GM21825 (cell line): ENCODE data around the gene RSBN1L.

ENCODE experiments used
- ATAC-seq: cut with Tn5 transposase; IDR thresholded peaks from one replicate; pipeline ENCODE4 v1.9.1; 2021; ENCODE audit warnings: mild to moderate bottlenecking, moderate library complexity; ENCODE audit not compliant: unreplicated experiment

Gene RSBN1L

GRCh38 chr7:77727936-77728701, 31.9 kb downstream of the RSBN1L start:
- no peak for ATAC-seq

- ATAC-seq = no peak
These were observed 33.5 kb downstream of the RSBN1L start for GRCh38 chr7:77729574-77730348.

DNA sequence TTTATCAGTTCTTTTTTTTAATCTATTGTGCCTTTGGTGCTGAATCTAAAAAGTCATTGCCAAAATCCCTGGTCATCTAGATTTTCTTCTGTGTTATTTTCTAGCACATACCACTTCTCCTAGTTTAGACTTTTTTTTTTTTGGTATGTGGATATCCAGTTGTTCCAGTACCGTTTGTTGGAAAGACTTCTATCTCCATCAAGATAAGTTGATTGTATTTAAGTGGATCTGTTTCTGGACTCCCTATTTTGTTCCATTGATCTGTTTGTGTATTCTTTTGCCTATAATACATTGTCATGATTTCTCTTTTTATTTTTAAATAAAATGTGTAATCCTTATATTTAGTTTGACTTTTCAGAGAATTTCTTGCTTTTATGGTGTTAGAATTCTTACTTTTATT, 35.5 kb downstream of the RSBN1L start:
- ATAC-seq = no peak

DNA sequence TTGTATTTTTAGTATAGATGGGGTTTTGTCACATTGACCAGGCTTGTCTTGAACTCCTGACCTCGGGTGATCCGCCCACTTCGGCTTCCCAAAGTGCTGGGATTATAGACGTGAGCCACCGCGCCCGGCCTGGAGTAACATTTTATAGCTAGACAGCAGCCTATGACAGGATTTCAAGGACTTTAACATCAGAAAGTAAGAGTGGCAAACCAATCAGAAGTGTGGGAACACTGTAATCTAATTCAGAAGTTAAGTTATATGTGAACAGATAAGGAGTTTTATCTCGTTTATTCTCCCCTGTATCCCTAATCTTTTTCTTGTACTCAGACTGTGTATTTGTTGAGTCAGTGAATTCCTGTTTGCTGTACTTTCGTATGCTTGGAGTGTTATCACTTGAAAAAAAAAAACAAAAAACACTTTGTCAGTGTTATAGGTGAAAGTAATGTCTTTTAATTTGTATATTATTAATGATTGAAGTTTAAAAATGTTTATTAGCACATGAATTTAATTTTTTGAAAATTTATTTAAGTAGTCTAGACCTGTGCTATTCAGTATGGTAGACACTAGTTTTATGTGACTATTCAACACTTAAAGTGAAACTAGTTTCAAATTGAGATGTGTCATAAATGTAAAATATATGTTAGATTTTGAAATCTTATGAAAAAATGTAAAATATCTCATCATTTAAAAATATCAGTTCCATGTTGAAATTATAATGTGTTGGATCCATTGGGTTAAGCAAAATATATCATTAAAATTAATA, 38.6 kb downstream of the RSBN1L start:
- no peak for ATAC-seq

GRCh38 chr7:77735457-77735856, 39.2 kb downstream of the RSBN1L start:
- no peak for ATAC-seq

GRCh38 chr7:77736991-77737390, 40.7 kb downstream of the RSBN1L start:
- no peak for ATAC-seq

GRCh38 chr7:77738382-77738781, 42.1 kb downstream of the RSBN1L start:
- ATAC-seq = no peak

DNA sequence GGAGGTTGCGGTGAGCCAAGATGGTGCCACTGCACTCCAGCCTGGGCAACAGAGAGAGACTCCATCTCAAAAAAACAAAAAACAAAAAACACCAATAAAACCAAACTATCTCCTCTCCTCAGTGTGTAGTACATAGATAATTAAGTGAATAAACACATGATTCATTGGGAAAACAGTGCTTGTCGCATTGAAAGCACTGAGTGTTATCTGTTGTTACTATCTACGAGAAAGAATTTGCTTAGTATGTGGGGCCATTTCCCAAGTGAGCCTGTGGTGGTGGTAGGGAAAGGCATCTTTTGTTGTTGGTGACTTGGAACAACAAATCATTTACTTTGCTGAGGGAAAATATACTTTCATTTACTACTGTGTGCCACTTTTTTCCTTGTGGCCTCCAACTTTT, 42.6 kb downstream of the RSBN1L start:
- no peak for ATAC-seq

- ATAC-seq = no peak
These were observed 44.0 kb downstream of the RSBN1L start for GRCh38 chr7:77740257-77740656.

DNA sequence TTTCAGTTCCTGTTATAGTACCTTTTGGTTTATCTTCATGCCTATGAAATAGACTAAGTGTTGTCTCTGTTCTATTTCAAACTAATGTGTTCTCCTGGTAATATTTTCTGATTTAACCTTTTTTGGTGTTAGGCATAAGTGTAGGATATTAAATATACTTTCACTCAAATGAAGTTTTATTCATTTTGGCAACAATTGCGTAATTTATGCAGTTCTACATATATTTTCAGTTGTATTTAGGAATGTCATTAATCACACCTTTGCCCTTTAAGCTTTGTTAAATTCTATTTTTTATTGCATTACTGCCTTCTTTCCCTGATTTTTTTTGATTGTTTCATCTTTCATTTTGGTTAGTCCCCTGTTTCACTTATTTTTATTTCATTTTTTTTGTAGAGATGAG, 47.3 kb downstream of the RSBN1L start:
- ATAC-seq = no peak

DNA sequence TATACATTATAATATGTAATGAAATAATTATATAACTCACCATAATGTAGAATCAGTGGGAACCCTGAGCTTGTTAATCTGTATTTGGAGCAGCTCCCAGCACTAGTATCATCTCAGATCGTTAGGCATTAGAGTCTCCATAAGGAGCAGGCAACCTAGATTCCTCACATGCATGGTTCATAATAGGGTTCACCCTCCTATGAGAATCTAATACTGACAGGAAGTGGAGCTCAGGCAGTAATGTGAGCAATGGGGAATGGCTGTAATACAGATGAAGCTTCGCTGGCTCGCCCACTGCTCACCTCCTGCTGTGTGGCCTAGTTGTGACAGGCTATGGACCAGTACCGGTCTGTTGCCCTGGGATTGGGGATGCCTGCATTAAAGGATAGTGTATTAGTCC, 49.5 kb downstream of the RSBN1L start:
- ATAC-seq = no peak

GRCh38 chr7:77746164-77746823, 50.0 kb downstream of the RSBN1L start:
- no peak for ATAC-seq

DNA sequence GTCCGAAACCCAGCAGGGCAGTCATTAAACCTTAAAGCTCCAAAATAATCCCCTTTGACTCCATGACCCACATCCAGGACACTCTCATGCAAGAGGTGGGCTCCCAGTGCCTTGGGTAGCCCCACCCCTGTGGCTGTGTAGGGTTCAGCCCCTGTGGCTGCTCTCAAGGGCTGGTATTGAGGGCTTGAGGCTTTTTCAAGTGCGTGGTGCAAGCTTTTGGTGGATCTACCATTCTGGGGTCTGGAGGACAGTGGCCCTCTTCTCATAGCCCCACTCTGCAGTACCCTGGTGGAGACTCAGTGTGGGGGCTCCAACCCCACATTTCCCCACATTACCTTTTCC, 50.5 kb downstream of the RSBN1L start:
- no peak for ATAC-seq

- ATAC-seq = no peak
These were observed 50.9 kb downstream of the RSBN1L start for GRCh38 chr7:77747178-77747577.

GRCh38 chr7:77747718-77748117, 51.5 kb downstream of the RSBN1L start:
- no peak for ATAC-seq

DNA sequence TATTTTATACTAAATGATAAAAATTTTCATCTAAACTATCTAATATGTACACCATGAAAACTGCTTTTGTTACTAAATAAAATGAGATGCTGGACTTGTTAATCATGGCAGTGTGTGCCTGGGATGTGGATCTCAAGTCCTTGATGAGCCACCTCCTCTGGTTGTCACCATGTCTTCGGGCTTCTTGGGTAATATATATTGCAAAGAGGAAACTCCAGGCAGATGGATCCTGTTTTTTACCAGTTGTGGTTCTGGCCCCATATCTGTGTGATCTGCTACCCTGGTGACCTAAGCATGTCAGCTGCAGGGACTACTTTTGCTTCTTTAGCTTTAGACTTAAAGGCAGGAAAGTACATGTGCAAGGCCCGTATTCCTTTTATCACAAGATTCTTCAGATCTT, 55.8 kb downstream of the RSBN1L start:
- ATAC-seq = no peak

DNA sequence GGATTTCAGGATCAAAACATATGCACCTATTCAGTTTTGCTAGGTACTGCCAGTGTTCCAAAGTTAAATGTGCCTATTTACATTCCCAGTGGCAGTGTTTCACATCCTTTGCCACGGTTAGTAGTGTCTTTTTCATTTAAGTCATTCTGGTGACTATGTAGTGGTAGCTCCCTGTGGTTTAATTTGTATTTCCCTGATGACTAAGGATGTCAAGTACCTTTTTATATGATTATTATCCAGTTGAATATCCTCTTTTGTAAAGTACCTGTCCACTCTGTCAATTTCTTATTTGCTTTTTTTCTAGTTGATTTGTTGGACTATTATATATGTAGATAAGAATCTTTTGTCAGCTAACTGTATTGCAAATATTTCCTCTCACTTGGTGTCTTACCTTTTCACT, 56.9 kb downstream of the RSBN1L start:
- ATAC-seq = no peak

GRCh38 chr7:77757589-77757988, 61.3 kb downstream of the RSBN1L start:
- peak; percentile 91 for ATAC-seq

DNA sequence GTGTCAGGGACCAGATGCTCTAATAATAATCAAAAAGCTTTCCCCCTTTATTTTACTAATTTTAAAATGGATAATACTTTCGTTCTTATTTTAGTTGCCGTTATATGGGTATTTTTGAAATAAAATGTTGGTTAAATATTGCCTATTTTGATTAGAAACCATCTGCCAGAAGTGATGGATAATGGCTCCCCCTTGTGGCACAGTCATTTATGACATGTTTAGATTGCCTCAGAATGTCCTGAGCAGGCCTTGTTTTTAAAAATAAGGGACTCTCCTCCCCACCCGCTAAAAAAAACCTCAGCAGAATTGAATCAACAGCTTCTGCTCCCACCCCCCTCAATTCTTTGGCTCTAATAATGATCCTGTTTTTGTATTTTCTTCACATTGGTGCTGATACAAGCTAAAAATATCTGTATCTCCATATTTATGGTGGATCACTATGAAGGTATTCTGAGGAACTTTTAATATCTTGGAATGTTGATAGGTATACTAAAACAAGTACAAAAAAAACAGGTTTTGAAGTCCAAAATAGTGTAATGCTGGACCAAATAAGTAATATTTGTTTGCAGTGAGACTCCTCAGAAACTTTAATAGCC, 63.1 kb downstream of the RSBN1L start:
- ATAC-seq = no peak

- no peak for ATAC-seq
These were observed 64.7 kb downstream of the RSBN1L start for GRCh38 chr7:77760809-77761453.
